DND-41 (cell line): ENCODE data around the gene TRIP13.
"Not testable (repeated sequence)": the region's sequence is repeated elsewhere in the genome, so short reads cannot be mapped to it uniquely, and the experiment has no call there.

Source experiments
- ATAC-seq: fragments of 200-7000 bp; cut with Tn5 transposase; 3 replicates; pipeline ENCODE4 v1.9.1; 2021; ENCODE audit warnings: low read depth; ENCODE audit not compliant: insufficient read depth
- DNase-seq: peaks from one replicate; pipeline ENCODE4 v3.0.0-alpha.2; 2020
- H2AFZ ChIP-seq: 2 replicates; pipeline ENCODE4 v1.6.0; 2012; ENCODE audit warnings: low read depth, low read length
- H3K27ac ChIP-seq: 2 replicates; pipeline ENCODE4 v1.5.1; 2012; ENCODE audit warnings: low read length, inconsistent platforms
- H3K27me3 ChIP-seq: fragments of 200-600 bp; sonication (generic); 2 replicates; pipeline ENCODE4 v1.6.0; 2012; ENCODE audit warnings: low read length, mild to moderate bottlenecking, inconsistent platforms; ENCODE audit not compliant: insufficient read depth, poor library complexity
- H3K36me3 ChIP-seq: 2 replicates; pipeline ENCODE4 v1.5.1; 2012; ENCODE audit warnings: low read length, inconsistent platforms; ENCODE audit not compliant: insufficient read depth
- H3K4me1 ChIP-seq: 2 replicates; pipeline ENCODE4 v1.5.1; 2012; ENCODE audit warnings: mild to moderate bottlenecking, low read length; ENCODE audit not compliant: insufficient read depth
- H3K4me2 ChIP-seq: 2 replicates; pipeline ENCODE4 v1.6.0; 2012; ENCODE audit warnings: mild to moderate bottlenecking, moderate library complexity, low read length, inconsistent platforms; ENCODE audit not compliant: insufficient read depth
- H3K4me3 ChIP-seq, 2 experiments: fragments of 200-600 bp in 1 of 2; shearing (Covaris generic) in 1 of 2; 2 replicates each; pipeline ENCODE4 v1.5.1; 2012 to 2016; ENCODE audit warnings: inconsistent platforms in 2 of 2, low read length in 2 of 2, mild to moderate bottlenecking in 2 of 2, low read depth in 1 of 2, moderate library complexity in 1 of 2
- H3K79me2 ChIP-seq: 2 replicates; pipeline ENCODE4 v1.6.0; 2012; ENCODE audit warnings: low read length, inconsistent platforms; ENCODE audit not compliant: insufficient read depth
- H3K9ac ChIP-seq: 2 replicates; pipeline ENCODE4 v1.6.0; 2012; ENCODE audit warnings: low read depth, mild to moderate bottlenecking, inconsistent platforms, low read length, moderate library complexity
- H3K9me3 ChIP-seq: 2 replicates; pipeline ENCODE4 v1.5.1; 2012; ENCODE audit warnings: low read length, moderate library complexity, mild to moderate bottlenecking, inconsistent platforms; ENCODE audit not compliant: insufficient read depth, severe bottlenecking
- H4K20me1 ChIP-seq: 2 replicates; pipeline ENCODE4 v1.6.0; 2012; ENCODE audit warnings: low read length; ENCODE audit not compliant: insufficient read depth
- CTCF ChIP-seq: IDR thresholded peaks from 2 replicates; pipeline ENCODE4 v1.5.1; 2012; ENCODE audit warnings: borderline replicate concordance, low read length, moderate library complexity, mild to moderate bottlenecking; ENCODE audit not compliant: poor library complexity, severe bottlenecking; ENCODE audit errors: extremely low read depth
- EZH2 ChIP-seq: IDR thresholded peaks from 3 replicates; pipeline ENCODE4 v1.6.1; 2012; ENCODE audit warnings: borderline replicate concordance, low read depth, mild to moderate bottlenecking, moderate library complexity, low read length, inconsistent platforms; ENCODE audit not compliant: severe bottlenecking

TRIP13 gene, protein sequence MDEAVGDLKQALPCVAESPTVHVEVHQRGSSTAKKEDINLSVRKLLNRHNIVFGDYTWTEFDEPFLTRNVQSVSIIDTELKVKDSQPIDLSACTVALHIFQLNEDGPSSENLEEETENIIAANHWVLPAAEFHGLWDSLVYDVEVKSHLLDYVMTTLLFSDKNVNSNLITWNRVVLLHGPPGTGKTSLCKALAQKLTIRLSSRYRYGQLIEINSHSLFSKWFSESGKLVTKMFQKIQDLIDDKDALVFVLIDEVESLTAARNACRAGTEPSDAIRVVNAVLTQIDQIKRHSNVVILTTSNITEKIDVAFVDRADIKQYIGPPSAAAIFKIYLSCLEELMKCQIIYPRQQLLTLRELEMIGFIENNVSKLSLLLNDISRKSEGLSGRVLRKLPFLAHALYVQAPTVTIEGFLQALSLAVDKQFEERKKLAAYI

GRCh38 chr5:892394-893136 lies at the start of gene TRIP13, which contains the start of gene BRD9:
Gene TRIP13, plus strand, starts transcription at chr5:892884. Its CDS starts 115 bp downstream, at chr5:892999.
Gene BRD9, minus strand, starts transcription at chr5:892801. Its CDS starts 144 bp downstream, at chr5:892657.
- ATAC-seq, result peak; percentile 94
- TF ChIP-seq EZH2 (no peak), CTCF (no peak)
- peak; percentile 87 for DNase-seq
- Histone ChIP-seq H3K4me2 (peak within 1 kb of the TSS; percentile 99), H3K79me2 (peaks cover 78% of the 10 kb centered on the region), H3K27ac (peak within 1 kb of the TSS; percentile 84), H3K4me3 (peak within 1 kb of the TSS; percentile 85 to 91), H3K4me1 (peaks cover 49% of the 10 kb centered on the region), H2AFZ (peak within 1 kb of the TSS; percentile 76), H3K36me3 (peaks cover 83% of the 10 kb centered on the region), H3K9me3 (no peaks in the 10 kb centered on the region), H3K9ac (peak within 1 kb of the TSS; percentile 92), H3K27me3 (no peaks in the 10 kb centered on the region), H4K20me1 (peaks cover 34% of the 10 kb centered on the region)

DNA sequence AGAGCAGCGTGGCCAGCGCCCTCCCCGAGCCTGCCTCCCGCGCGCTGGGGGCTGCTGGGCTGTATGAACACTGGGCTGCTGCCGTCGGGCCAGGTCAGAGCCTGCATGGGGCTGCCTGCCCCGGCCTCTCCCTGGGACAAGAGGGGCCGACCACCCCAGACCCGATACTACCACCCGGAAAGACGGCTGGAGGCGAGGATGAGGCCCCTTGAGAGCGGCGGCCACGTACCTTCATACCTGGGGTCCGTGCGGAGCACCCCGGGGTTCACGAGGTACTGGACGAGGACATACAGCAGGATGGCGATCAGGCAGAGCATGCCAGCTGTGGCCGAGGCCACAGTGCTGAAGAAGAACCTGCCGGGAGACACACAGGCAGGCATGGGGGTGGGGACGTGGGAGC lies 49.3 kb upstream of the TRIP13 start:
- H3K36me3 ChIP-seq, H3K4me1 ChIP-seq, DNase-seq, H3K27me3 ChIP-seq, H4K20me1 ChIP-seq, H2AFZ ChIP-seq, H3K27ac ChIP-seq, ATAC-seq, H3K4me2 ChIP-seq, H3K9ac ChIP-seq, H3K79me2 ChIP-seq, H3K4me3 ChIP-seq, H3K9me3 ChIP-seq: not testable (repeated sequence)

- not testable (repeated sequence) for H3K4me3 ChIP-seq, H3K27me3 ChIP-seq, H3K9me3 ChIP-seq, H3K36me3 ChIP-seq, DNase-seq, H3K9ac ChIP-seq, H3K79me2 ChIP-seq, H3K4me2 ChIP-seq, ATAC-seq, H4K20me1 ChIP-seq, H3K27ac ChIP-seq, H2AFZ ChIP-seq, H3K4me1 ChIP-seq
These were observed 48.8 kb upstream of the TRIP13 start for GRCh38 chr5:843926-844325.

- not testable (repeated sequence) for H3K27me3 ChIP-seq, H3K9me3 ChIP-seq, H3K4me1 ChIP-seq, H3K9ac ChIP-seq, DNase-seq, H4K20me1 ChIP-seq, H3K36me3 ChIP-seq, H2AFZ ChIP-seq, H3K27ac ChIP-seq, H3K4me2 ChIP-seq, H3K79me2 ChIP-seq, H3K4me3 ChIP-seq, ATAC-seq
These were observed 48.3 kb upstream of the TRIP13 start for GRCh38 chr5:844426-844825.

GRCh38 chr5:845031-845675 lies 47.5 kb upstream of the TRIP13 start:
- not testable (repeated sequence) for ATAC-seq

GRCh38 chr5:845676-846601 lies 46.7 kb upstream of the TRIP13 start:
- not testable (repeated sequence) for H3K27me3 ChIP-seq

More at GRCh38 chr5:845031-845675, 47.5 kb upstream of the TRIP13 start:
- not testable (repeated sequence) for H3K4me1 ChIP-seq, DNase-seq, H3K4me3 ChIP-seq, H2AFZ ChIP-seq, H3K4me2 ChIP-seq, H3K79me2 ChIP-seq, H3K9ac ChIP-seq, H4K20me1 ChIP-seq, H3K27ac ChIP-seq, H3K36me3 ChIP-seq, H3K9me3 ChIP-seq, H3K27me3 ChIP-seq

More at GRCh38 chr5:845676-846601, 46.7 kb upstream of the TRIP13 start:
- H3K36me3 ChIP-seq, H4K20me1 ChIP-seq, H3K4me3 ChIP-seq, H2AFZ ChIP-seq, H3K4me2 ChIP-seq, ATAC-seq, DNase-seq, H3K4me1 ChIP-seq, H3K79me2 ChIP-seq, H3K9me3 ChIP-seq, H3K9ac ChIP-seq, H3K27ac ChIP-seq: not testable (repeated sequence)
